KOPT-K1 (cell line): ENCODE results near the gene GOLPH3L.
"Not testable (repeated sequence)": the region's sequence is repeated elsewhere in the genome, so short reads cannot be mapped to it uniquely, and the experiment has no call there.

ENCODE experiments used
- H3K27ac ChIP-seq: fragments of 200-600 bp; sonication (generic); 2 replicates; pipeline ENCODE4 v1.5.1; 2016; ENCODE audit warnings: antibody characterized with exemption, mild to moderate bottlenecking, low read depth, low read length; ENCODE audit not compliant: poor library complexity, severe bottlenecking
- H3K36me3 ChIP-seq: fragments of 200-600 bp; sonication (generic); 2 replicates; pipeline ENCODE4 v1.5.1; 2017; ENCODE audit warnings: antibody characterized with exemption, mild to moderate bottlenecking, low read length, moderate library complexity; ENCODE audit not compliant: insufficient read depth
- H3K9me3 ChIP-seq: fragments of 200-600 bp; sonication (generic); 2 replicates; pipeline ENCODE4 v1.5.1; 2017; ENCODE audit warnings: antibody characterized with exemption, low read length, mild to moderate bottlenecking; ENCODE audit not compliant: insufficient read depth, poor library complexity, severe bottlenecking

Gene GOLPH3L

GRCh38 chr1:150686275-150686674 lies 10.7 kb downstream of the GOLPH3L start:
- Histone ChIP-seq H3K36me3 (peaks cover 50% of the 10 kb centered on the region), H3K9me3 (no peaks in the 10 kb centered on the region), H3K27ac (no peak overlapping the region)

DNA sequence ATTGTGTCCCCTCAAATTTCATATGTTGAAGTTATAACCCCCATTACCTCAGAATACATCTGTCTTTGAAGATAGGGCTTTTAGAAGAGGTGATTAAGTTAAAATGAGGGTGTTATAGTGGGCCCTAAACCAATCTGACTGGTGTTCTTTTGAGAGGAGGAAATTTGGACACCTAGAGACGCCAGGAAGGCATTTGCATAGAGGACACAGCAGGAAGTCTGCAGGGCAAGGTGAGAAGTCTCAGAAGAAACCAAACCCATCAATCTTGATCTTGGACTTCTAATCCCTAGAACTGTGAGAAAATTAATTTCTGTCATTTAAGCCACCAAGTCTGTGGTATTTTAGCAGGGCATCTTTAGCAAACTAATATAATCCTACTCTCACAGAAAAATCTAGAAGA lies 13.0 kb downstream of the GOLPH3L start:
- H3K27ac ChIP-seq = no peak overlapping the region
- H3K9me3 ChIP-seq = no peaks in the 10 kb centered on the region
- H3K36me3 ChIP-seq = peaks cover 37% of the 10 kb centered on the region

- Histone ChIP-seq H3K9me3 (no peaks in the 10 kb centered on the region), H3K36me3 (peaks cover 21% of the 10 kb centered on the region; the same call in 1 of the 2 replicates), H3K27ac (no peak overlapping the region)
These were observed 18.0 kb downstream of the GOLPH3L start for GRCh38 chr1:150678988-150679387.

GRCh38 chr1:150674881-150675280 lies 22.1 kb downstream of the GOLPH3L start:
- H3K27ac ChIP-seq = no peak overlapping the region
- no peaks in the 10 kb centered on the region for H3K9me3 ChIP-seq
- peaks cover 14% of the 10 kb centered on the region for H3K36me3 ChIP-seq

DNA sequence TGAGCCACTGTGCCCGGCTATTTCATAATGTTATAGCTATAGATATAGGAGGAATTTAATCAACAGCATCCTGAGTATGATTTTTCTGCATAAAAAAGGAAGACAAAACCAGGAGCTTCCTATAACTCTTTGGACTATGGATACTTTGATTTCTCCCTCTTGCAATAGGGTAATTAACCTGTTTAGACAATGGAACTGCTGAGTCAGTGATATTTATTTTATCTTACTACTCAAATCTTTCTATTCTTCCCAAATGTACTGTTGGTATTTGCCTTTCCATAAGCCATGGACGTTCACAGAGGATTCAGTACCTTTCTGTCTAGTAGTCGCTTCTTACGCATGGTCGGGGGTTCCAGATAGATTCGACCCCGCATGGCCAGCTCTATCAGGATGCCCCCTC lies 33.6 kb downstream of the GOLPH3L start:
- peaks cover 51% of the 10 kb centered on the region for H3K36me3 ChIP-seq
- no peaks in the 10 kb centered on the region for H3K9me3 ChIP-seq
- H3K27ac ChIP-seq = no peak overlapping the region

DNA sequence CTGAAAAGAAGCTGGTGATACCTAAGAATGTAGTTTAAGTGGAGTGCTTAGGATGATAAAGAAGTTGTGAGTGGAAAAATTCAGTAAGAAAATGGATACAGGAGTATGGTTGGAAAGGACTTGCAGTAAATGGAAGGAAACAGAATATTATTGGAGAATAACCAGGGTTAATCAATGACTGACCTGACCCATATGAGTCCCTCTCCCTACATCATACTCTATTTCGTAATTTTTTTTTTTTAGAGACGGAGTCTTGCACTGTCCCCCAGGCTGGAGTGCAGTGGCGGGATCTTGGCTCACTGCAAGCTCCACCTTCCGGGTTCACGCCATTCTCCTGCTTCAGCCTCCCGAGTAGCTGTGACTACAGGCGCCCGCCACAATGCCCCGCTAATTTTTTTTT lies 34.1 kb downstream of the GOLPH3L start:
- Histone ChIP-seq H3K27ac (no peak overlapping the region), H3K36me3 (peaks cover 56% of the 10 kb centered on the region), H3K9me3 (no peaks in the 10 kb centered on the region)

GRCh38 chr1:150661156-150661555 lies 35.8 kb downstream of the GOLPH3L start:
- Histone ChIP-seq H3K36me3 (peaks cover 58% of the 10 kb centered on the region), H3K27ac (no peak overlapping the region), H3K9me3 (no peaks in the 10 kb centered on the region)

DNA sequence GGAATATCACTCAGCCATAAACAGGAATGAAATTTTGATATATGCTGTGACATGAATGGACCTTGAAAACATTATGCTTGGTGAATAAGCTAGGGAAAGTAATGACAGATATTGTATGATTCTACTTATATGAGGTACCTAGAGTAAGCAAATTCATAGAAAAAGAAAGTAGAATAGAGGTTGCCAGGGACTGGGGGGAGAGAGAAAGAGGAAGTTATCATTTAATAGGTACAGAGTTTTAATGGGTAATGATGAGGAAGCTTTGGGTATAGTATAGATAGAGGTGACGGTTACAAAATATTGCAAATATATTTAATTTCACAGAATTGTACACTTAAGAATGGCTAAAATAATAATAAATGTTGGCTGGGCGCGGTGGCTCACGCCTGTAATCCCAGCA lies 36.4 kb downstream of the GOLPH3L start:
- H3K36me3 ChIP-seq = peaks cover 58% of the 10 kb centered on the region
- H3K27ac ChIP-seq = no peak overlapping the region

DNA sequence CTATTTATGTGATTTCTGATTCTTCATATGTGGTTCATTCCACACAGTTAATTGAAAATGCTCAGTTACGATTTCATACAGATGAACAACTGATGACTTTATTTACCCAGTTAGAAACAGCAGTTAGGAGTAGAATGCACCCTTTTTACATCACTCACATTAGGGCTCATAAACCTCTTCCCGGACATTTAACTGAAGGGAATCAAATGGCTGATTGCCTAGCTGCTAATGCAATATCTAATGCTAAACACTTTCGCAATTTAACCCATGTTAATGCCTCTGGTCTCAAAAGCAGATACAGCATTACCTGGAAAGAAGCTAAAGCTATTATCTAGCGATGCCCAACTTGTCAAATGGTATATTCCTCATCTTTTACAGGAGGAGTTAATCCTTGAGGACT lies 39.9 kb downstream of the GOLPH3L start:
- H3K9me3 ChIP-seq, H3K27ac ChIP-seq: not testable (repeated sequence)
- peaks cover 43% of the 10 kb centered on the region for H3K36me3 ChIP-seq

More for the DNA sequence above, 36.4 kb downstream of the GOLPH3L start:
- no peaks in the 10 kb centered on the region for H3K9me3 ChIP-seq

DNA sequence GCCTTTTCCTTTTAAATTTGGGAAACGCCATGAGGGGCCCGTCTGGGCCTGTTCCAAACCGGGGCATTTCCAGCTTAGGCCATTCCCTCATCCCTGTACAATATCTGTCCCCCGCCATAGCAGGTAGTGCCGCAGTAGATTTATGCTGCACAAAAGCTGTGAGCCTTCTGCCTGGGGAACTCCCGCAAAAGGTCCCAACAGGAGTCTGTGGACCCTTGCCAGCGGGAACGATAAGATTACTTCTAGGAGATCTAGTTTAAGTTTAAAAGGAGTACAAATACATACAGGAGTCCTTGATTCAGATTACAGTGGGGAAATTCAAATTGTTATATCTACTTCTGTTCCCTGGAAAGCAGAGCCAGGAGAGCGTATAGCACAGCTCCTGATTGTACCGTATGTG lies 42.3 kb downstream of the GOLPH3L start:
- not testable (repeated sequence) for H3K9me3 ChIP-seq

DNA sequence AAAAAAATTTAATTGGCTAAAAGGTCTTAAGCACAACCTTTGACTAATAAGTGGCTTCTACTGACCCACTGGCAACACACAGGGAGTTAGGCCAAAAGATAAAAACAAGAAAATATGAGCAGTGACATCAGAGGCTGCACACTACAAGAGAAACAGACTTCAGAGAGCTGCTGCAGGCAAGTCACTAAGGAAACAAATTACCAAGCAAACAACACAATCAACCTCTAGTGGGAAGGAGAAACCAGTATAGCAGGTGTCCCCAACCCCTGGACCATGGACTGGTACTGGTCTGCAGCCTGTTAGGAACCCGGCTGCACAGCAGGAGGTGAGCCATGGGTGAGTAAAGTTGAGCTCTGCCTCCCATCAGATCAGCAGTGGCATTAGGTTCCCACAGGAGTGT lies 46.8 kb downstream of the GOLPH3L start:
- H3K27ac ChIP-seq = no peak overlapping the region
- peaks cover 43% of the 10 kb centered on the region for H3K36me3 ChIP-seq

More for the DNA sequence above, 42.3 kb downstream of the GOLPH3L start:
- H3K27ac ChIP-seq = not testable (repeated sequence)
- peaks cover 26% of the 10 kb centered on the region for H3K36me3 ChIP-seq

GRCh38 chr1:150649441-150650075 lies 47.4 kb downstream of the GOLPH3L start:
- H3K36me3 ChIP-seq = peaks cover 43% of the 10 kb centered on the region
- no peak overlapping the region for H3K27ac ChIP-seq
- no peaks in the 10 kb centered on the region for H3K9me3 ChIP-seq

More for the DNA sequence above, 46.8 kb downstream of the GOLPH3L start:
- H3K9me3 ChIP-seq = no peaks in the 10 kb centered on the region

DNA sequence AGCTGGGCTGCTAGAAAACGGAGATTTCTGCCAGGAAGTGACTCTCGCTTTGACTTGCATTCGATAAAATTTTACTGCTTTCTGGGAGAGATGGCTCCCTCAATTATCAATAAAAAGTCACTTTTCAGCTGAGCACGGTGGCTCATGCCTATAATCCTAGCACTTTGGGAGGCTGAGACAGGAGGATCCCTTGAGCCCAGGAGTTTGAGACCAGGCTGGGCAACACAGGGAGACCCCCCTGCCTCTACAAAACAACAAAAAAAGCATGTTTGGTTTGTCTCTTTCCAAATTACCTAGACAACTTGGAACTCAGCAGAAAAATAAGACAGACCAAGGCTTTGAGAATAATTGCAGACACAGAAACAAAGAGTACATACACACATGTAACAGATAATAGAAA lies 54.7 kb downstream of the GOLPH3L start:
- Histone ChIP-seq H3K9me3 (no peaks in the 10 kb centered on the region), H3K27ac (no peak overlapping the region), H3K36me3 (peaks cover 15% of the 10 kb centered on the region)

DNA sequence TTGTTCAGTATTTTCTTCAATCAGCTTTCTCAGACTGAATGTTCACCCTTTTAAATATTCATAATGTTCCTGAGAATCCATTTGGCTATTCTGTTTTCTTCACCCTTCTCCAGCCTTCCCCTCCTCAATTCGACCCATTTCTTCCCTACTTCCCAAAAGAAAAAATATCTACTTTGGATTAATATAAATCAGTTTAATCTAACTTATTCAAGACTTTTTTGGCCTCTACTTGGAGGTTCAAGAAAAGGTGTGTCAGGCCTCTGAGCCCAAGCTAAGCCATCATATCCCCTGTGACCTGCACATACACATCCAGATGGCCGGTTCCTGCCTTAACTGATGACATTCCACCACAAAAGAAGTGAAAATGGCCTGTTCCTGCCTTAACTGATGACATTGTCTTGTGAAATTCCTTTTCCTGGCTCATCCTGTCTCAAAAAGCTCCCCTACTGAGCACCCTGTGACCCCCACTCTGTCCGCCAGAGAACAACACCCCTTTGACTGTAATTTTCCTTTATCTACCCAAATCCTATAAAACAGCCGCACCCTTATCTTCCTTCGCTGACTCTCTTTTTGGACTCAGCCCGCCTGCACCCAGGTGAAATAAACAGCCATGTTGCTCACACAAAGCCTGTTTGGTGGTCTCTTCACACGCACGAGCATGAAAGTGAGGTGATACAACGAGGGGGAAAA lies 55.7 kb downstream of the GOLPH3L start:
- H3K9me3 ChIP-seq, H3K36me3 ChIP-seq, H3K27ac ChIP-seq: not testable (repeated sequence)

DNA sequence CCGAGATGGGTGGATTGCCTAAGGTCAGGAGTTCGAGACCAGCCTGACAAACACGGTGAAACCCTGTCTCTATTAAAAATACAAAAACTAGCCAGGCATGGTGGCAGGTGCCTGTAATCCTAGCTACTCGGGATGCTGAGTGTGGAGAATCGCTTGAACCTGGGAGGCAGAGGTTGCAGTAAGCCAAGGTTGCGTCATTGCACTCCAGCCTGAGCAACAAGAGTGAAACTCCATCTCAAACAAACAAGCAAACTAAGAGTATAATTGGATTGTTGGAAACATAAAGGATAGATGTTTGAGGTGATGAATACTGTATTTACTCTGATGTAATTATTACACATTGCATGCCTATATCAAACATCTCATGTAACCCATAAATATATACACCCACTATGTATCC lies 58.5 kb downstream of the GOLPH3L start:
- H3K9me3 ChIP-seq, H3K27ac ChIP-seq, H3K36me3 ChIP-seq: not testable (repeated sequence)
